NCI-H510A treated with DMSO at 0.1 percent for 48 hours (cell line): ENCODE results near the gene FGGY.
"Not testable (repeated sequence)": the region's sequence is repeated elsewhere in the genome, so short reads cannot be mapped to it uniquely, and the experiment has no call there.

Source experiments
- DNase-seq: peaks from one replicate; lab custom pipeline; 2025; lab: John Stamatoyannopoulos, UW

FGGY gene

DNA sequence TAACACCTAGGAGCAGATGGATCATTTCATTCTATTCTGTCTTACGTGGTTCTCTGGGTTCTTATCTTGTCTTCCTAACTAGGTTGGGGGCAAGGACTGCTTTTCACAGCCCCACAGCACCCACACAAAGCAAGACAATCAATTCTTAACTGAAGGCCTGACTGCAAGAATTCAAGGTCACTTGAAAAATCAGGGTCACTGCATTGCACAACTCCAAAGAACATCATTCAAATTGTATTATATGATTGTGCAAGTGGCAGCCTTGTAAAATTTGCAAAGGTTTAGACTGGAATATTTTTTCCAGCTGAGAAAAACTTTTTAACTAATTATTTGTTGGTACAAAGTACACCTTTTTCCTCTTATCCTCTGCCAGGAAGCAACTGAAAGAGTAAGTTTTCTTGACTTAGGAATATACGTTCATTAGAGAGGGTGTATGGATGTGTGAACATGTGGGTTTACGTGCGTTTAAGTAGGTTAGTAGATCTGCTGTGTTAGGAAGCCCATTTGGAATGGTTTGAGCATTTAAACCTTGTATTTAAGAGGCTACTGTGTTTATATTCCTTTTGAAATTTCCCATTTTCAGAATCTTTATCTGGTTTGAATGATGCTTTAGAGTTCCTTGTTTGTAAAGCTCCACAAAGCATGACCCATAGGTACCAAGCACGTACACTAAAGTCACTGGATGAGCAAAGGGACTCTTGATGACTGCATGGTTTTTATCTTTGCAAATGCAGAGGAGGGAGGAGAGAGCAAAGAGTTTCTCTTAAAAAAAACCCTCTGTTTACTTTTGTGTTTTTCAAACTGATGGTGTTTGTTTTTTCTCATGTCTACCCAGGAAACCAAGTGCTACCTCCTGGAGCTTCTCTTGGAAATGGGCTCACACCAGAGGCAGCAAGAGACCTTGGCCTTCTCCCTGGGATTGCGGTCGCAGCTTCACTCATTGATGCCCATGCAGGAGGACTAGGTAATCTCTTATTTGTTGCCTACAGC, 214.9 kb downstream of the FGGY start:
- no peak for DNase-seq

GRCh38 chr1:59512702-59513101, 215.8 kb downstream of the FGGY start:
- DNase-seq, result no peak

DNA sequence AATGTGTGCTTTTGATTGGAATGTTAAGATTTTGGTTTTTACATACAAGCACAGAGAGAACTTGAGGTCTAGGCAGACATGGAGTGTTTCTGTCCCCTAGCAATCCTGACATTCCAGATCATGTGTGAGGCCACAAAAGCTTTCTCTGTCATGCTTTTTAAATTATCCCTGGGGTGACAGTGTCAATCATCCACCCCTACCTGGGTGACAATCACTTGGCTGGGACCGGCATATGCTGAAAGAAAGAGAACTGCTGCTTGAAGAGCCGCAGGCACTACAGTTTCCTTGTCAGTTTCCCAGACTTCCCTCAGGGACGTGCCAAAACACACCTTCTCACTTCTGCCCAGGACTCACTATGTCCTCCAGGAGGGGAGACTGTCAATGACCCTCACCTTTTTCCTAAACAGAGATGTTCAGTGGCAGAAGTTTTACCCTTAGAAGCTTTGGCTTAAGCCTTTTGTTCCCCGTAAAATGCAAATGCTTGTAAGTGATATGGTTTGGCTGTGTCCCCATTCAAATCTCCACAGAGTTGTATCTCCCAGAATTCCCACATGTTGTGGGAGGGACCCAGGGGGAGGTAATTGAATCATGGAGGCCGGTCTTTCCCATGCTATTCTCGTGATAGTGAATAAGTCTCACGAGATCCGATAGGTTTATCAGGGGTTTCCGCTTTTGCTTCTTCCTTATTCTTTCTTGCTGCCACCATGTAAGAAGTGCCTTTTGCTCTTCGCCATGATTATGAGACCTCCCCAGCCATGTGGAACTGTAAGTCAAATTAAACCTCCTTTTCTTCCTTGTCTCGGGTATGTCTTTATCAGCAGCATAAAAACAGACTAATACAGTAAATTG, 217.4 kb downstream of the FGGY start:
- DNase-seq, result no peak

GRCh38 chr1:59516881-59517280, 220.0 kb downstream of the FGGY start:
- DNase-seq, result no peak

- no peak for DNase-seq
Measured at GRCh38 chr1:59520194-59520593, 223.3 kb downstream of the FGGY start.

GRCh38 chr1:59520827-59521418, 224.0 kb downstream of the FGGY start:
- DNase-seq, result no peak

DNA sequence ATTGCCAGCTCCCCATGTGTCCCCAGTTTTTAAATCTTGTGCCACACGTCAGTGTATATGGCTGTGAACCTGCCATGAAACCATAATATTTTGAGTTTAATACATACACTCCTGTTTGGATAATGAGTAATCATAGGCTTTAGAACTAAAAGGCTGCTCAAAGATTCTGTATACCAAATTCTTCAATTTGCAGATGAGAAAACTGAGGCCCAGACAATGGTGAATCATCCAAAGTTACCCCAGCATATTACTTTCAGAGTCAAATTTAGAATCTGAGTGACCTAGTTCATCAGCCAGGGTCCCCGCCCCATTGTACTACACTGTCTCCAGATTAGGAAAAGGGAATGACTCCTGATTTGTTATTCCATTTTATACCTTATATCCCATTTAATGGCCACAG, 224.6 kb downstream of the FGGY start:
- DNase-seq, result no peak

- DNase-seq, result peak; percentile 66
Measured at GRCh38 chr1:59522925-59523505, 226.1 kb downstream of the FGGY start.

DNA sequence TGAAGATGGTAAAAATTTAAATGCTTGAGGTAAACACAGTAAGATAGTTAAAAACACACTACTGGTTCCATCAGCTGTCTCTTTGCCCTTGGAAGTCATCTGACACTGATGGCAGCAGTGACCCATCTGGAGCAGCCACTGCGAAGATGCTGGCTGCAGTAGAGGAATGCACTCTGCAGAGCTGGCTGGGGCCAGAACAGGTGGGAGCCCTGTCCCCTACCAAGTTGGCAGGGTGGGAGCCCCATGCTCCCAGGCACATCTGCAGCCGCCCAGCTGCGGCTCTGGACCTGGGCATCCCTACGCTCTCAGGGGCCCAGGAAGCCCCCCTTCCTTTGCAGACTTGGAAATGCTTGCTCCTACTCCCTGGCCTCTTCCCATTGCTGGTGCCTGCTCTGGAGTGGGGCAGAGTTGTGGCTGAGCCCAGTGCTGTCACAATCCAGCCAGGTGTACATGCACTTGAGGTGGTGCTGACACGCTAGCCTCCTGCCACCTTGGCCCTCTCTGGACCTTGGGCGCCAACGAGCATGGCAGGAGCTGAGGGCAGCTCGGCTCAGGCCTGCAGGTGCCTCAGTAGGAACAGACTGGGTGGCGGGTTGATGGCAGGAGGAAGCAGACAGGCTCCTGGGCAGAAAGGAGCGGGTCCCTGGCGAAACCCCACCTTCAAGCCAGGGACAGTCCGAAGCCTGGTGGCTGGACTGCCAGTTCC, 227.0 kb downstream of the FGGY start:
- DNase-seq, result no peak

DNA sequence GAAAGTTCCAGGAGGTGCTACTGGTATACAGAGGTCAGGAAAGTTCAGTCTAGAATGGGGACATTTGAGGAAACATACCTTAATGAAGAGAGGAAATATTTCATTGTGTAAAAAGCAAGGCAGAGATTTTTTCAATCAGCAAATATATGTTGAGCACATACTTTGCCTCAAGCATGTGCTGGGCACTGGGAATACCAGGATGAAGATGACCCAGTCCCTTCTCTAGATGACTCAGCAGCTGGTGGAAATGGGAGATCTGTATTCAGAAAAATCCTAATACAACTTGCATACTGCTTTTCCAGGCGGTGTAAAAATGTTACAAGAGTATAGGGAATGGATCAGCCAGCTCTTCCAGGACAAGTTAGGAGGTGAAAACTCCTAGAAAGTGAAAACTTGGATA, 229.3 kb downstream of the FGGY start:
- no peak for DNase-seq

DNA sequence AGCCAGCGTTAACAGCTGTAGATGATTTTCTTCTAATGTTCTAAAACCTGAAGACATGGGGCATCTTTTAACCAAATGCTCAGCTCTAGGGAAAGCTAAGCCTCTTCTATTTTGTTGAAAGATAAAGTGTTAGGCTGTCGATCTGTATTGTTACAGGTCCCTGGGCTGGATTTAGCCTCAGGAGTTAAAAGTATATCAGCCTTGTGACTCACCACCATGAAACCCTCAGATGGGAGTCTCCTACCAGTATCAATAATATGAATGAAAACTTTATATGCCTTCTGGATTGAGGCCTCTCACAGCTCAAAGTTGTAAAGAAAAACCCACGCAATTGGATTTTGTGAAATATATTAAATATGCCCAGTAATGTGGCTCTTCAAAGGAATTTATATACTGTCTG, 231.6 kb downstream of the FGGY start:
- DNase-seq, result no peak

GRCh38 chr1:59528900-59529299, 232.0 kb downstream of the FGGY start:
- DNase-seq, result no peak

DNA sequence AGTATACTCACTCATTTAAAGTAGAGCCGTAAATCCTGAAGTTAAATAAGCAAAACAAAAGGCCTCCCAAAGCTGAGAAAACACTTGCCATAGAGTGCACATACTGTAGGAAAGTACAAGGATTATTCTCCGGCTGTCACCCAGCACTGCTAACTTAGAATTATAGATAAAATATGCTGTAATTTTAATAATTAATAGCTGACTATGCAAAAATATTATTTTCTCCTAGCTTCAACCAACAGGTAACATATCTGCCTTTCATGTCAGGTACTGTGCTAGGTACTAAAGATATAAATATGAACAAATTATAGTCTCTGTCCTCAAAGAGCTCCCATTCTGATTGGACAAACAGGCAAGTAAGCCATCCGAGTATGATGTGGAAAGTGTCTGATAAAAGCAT, 233.2 kb downstream of the FGGY start:
- no peak for DNase-seq

GRCh38 chr1:59532102-59532501, 235.2 kb downstream of the FGGY start:
- DNase-seq, result no peak

DNA sequence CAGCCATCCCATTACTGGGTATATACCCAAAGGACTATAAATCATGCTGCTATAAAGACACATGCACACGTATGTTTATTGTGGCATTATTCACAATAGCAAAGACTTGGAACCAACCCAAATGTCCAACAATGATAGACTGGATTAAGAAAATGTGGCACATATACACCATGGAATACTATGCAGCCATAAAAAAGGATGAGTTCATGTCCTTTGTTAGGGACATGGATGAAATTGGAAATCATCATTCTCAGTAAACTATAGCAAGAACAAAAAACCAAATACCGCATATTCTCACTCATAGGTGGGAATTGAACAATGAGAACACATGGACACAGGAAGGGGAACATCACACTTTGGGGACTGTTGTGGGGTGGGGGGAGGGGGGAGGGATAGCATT, 241.6 kb downstream of the FGGY start:
- not testable (repeated sequence) for DNase-seq

DNA sequence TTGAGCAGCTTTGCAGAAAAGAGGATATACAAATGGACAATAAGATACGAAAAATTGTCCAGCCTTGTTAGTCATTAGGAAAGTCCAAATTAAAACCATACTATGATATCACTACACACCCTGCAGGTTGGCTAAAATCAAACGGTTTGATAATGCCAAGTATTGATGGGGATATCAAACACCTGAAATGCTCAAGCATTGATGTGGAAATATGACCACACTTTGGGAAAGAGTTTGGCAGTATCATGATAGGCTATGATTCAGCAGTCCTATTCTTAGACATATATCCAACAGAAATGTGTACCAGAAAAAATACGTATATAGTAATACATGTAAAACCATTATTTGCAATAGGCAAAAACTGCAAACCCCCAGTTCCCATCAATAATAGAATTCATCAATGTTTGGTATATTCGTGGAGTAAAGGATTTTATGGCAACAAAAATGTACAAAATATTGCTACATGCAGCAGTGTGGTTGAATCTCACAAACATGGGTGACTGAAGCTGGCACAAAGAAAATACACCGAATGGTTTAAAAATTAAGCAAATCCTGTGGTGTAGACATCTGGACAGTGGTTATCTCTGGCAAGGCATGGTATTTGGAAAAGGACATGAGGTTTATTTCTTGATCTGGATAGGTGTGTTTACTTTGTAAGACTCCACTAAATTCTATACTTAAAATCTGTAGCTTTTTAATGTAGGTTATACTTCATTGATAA, 243.2 kb downstream of the FGGY start:
- no peak for DNase-seq

DNA sequence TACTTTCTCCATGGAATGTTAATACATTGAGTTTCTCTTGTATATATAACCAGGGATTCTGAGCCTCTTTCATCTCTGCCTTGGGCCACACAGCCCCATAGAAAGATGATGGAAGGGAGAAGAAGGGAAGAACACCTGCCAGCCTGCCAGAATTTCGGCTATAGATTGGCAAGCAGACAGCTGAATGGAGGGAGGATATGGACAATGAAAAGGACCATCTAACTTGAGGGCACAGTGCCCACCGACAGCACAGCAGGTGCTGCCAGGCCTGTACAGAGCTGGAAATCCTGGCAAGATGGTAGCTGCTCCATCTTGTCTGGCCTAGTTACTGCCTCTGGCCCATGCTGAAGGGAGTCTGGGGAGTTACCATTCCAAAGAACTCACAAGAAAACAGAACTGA, 244.3 kb downstream of the FGGY start:
- DNase-seq, result no peak

DNA sequence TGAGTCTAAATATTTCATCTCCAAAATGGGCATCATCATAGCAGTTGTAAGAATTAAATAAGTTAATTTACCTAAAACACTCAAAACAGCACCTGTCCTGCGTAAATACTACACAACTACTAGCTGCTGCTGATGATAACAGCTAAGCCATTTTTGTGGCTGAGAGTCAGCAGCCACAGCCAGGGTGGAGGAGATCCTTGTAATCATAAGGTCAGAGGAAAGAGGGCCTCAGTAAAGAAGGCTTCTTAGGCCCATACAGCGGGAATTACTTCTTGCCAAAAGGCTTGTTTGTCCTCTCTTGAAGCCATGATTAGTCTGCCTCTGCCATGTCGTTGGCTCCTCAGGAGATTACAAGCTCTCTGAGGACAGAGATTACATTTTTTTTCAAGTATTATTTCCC, 245.0 kb downstream of the FGGY start:
- no peak for DNase-seq

DNA sequence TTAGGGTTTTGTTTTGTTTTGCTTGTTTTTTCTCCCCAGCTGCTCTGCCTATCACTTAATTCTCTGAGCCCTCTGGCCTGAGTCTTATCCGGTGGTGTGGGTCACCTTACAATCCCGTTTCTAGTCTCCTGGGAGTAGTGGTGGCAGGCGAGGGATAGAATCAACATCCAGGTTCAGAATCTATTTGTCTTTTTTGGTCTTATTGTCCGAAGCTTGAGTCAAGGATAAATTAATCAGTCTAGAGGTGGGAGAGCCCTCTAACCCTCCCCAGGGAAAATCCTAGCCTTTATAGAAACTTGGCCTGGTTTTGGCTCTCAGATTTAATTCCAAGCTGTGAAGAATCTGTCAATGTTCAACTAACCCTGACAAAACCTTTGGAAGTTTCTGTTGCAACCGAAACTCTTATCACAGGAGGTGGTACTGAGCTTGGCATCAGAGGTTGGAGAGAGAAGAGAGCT, 246.3 kb downstream of the FGGY start:
- no peak for DNase-seq

- DNase-seq, result no peak
Measured at GRCh38 chr1:59544615-59545293, 247.9 kb downstream of the FGGY start.
